HFF-Myc (cell line): ENCODE results near the gene DLG2.
A peak's percentile ranks its signal among the peaks of the same experiment; 100 is the strongest.
"Not testable (repeated sequence)": the region's sequence is repeated elsewhere in the genome, so short reads cannot be mapped to it uniquely, and the experiment has no call there.

Source experiments
- DNase-seq: peaks from one replicate; pipeline ENCODE4 v3.0.0-alpha.2; 2011; ENCODE audit warnings: low read depth; ENCODE audit errors: extremely low read depth
- H3K4me3 ChIP-seq: replicated peaks from 2 replicates; pipeline ENCODE4 v1.5.1; 2011; ENCODE audit warnings: low read depth, mild to moderate bottlenecking, control low read depth, low read length
- CTCF ChIP-seq: IDR thresholded peaks from 2 replicates; pipeline ENCODE4 v1.5.1; 2012; ENCODE audit warnings: mild to moderate bottlenecking, low read depth, low read length, control low read depth; ENCODE audit errors: missing control alignments

Gene DLG2

GRCh38 chr11:85664615-85665481 lies 37.7 kb upstream of the DLG2 start, which contains the start of gene CREBZF:
CREBZF (minus strand) TSS chr11:85665129; CDS start chr11:85664875, 254 bp downstream.
- no peak for TF ChIP-seq CTCF
- H3K4me3 ChIP-seq, result peak within 1 kb of the TSS; percentile 75

GRCh38 chr11:85663753-85664614 lies 36.8 kb upstream of the DLG2 start:
- no peak for DNase-seq
- peak; percentile 34 for TF ChIP-seq CTCF
- peak overlapping the region; percentile 75 for H3K4me3 ChIP-seq

More at GRCh38 chr11:85664615-85665481, 37.7 kb upstream of the DLG2 start, which contains the start of gene CREBZF:
- peak; percentile 79 for DNase-seq

GRCh38 chr11:85663080-85663752 lies 36.1 kb upstream of the DLG2 start:
- peak overlapping the region; percentile 75 for H3K4me3 ChIP-seq
- no peak for DNase-seq
- TF ChIP-seq CTCF, result no peak

- no peak for TF ChIP-seq CTCF
- peak overlapping the region; percentile 75 for H3K4me3 ChIP-seq
- no peak for DNase-seq
Measured at GRCh38 chr11:85661972-85662664, 35.0 kb upstream of the DLG2 start.

- DNase-seq, result no peak
- TF ChIP-seq CTCF, result no peak
- no peak overlapping the region for H3K4me3 ChIP-seq
Measured at GRCh38 chr11:85658180-85658579, 31.0 kb upstream of the DLG2 start.

- no peak for DNase-seq
- no peak for TF ChIP-seq CTCF
- H3K4me3 ChIP-seq, result no peak overlapping the region
Measured at GRCh38 chr11:85656777-85657176, 29.6 kb upstream of the DLG2 start.

GRCh38 chr11:85654343-85654742 lies 27.2 kb upstream of the DLG2 start:
- not testable (repeated sequence) for DNase-seq, H3K4me3 ChIP-seq
